GM12878 (cell line): Measurements from ENCODE around the gene CDPF1. TPM values are rescaled to one million over a fixed set of nuclear protein-coding genes. Genes with fewer than 3 reads are reported as not detected.

Experiments
- CHD4 ChIP-seq: fragments of 200-600 bp; sonication (generic); IDR thresholded peaks from 2 replicates; pipeline ENCODE4 v1.6.1; 2016; ENCODE audit warnings: mild to moderate bottlenecking
- ESRRA ChIP-seq: IDR thresholded peaks from 2 replicates; pipeline ENCODE4 v1.6.1; 2012; ENCODE audit warnings: mild to moderate bottlenecking, low read length, improper control_type of control experiment
- FOXK2 ChIP-seq: fragments of 450-650 bp; IDR thresholded peaks from 2 replicates; pipeline ENCODE4 v1.6.1; 2017; ENCODE audit warnings: mild to moderate bottlenecking, moderate library complexity
- HCFC1 ChIP-seq: fragments of 150-350 bp; IDR thresholded peaks from 2 replicates; pipeline ENCODE4 v1.6.1; 2014; ENCODE audit warnings: low read length
- JUNB ChIP-seq: IDR thresholded peaks from 2 replicates; pipeline ENCODE4 v1.6.1; 2016; ENCODE audit warnings: antibody characterized with exemption, mild to moderate bottlenecking
- KAT2A ChIP-seq: conservative IDR thresholded peaks from 2 replicates; pipeline ENCODE4 v1.6.1; 2011; ENCODE audit warnings: low read depth, low read length; ENCODE audit not compliant: control insufficient read depth
- MTA2 ChIP-seq: fragments of 450-650 bp; IDR thresholded peaks from 2 replicates; pipeline ENCODE4 v1.6.1; 2016; ENCODE audit warnings: low read depth, mild to moderate bottlenecking, moderate library complexity
- MTA3 ChIP-seq: IDR thresholded peaks from 2 replicates; pipeline ENCODE4 v1.6.1; 2012; ENCODE audit warnings: low read length, inconsistent platforms, borderline replicate concordance
- NFIC ChIP-seq: IDR thresholded peaks from 2 replicates; pipeline ENCODE4 v1.6.1; 2012; ENCODE audit warnings: low read depth, mild to moderate bottlenecking, inconsistent platforms, low read length, moderate library complexity
- NFYA ChIP-seq: IDR thresholded peaks from 2 replicates; pipeline ENCODE4 v1.6.1; 2011; ENCODE audit warnings: low read depth, mild to moderate bottlenecking, low read length, improper control_type of control experiment, borderline replicate concordance
- NR2C1 ChIP-seq: fragments of 450-650 bp; IDR thresholded peaks from 2 replicates; pipeline ENCODE4 v1.6.1; 2017; ENCODE audit warnings: antibody characterized with exemption, mild to moderate bottlenecking, moderate library complexity
- POLR2AphosphoS5 ChIP-seq: IDR thresholded peaks from 2 replicates; pipeline ENCODE4 v1.6.1; 2011; ENCODE audit warnings: mild to moderate bottlenecking, low read length, inconsistent platforms
- RAD51 ChIP-seq: fragments of 450-650 bp; IDR thresholded peaks from 2 replicates; pipeline ENCODE4 v1.6.1; 2016; ENCODE audit warnings: moderate library complexity, mild to moderate bottlenecking, inconsistent platforms
- SP1 ChIP-seq: IDR thresholded peaks from one replicate; pipeline ENCODE4 v1.6.1; 2011; ENCODE audit warnings: low read depth, low read length
- STAT1 ChIP-seq: fragments of 450-650 bp; conservative IDR thresholded peaks from 2 replicates; pipeline ENCODE4 v1.6.1; 2014; ENCODE audit warnings: antibody characterized with exemption, mild to moderate bottlenecking
- WRNIP1 ChIP-seq: IDR thresholded peaks from 2 replicates; pipeline ENCODE4 v1.6.1; 2011; ENCODE audit warnings: low read depth, low read length, improper control_type of control experiment, borderline replicate concordance
- YBX1 ChIP-seq: fragments of 450-650 bp; IDR thresholded peaks from 2 replicates; pipeline ENCODE4 v1.6.1; 2016; ENCODE audit warnings: antibody characterized with exemption
- YY1 ChIP-seq: IDR thresholded peaks from 2 replicates; pipeline ENCODE4 v1.6.1; 2011; ENCODE audit warnings: low read depth, mild to moderate bottlenecking, low read length
- ZNF207 ChIP-seq: fragments of 450-650 bp; IDR thresholded peaks from 2 replicates; pipeline ENCODE4 v1.6.1; 2014; ENCODE audit warnings: antibody characterized with exemption, mild to moderate bottlenecking, borderline replicate concordance
- ZSCAN29 ChIP-seq: fragments of 450-650 bp; IDR thresholded peaks from 2 replicates; pipeline ENCODE4 v1.6.1; 2017; ENCODE audit warnings: mild to moderate bottlenecking, moderate library complexity
- polyA plus RNA-seq, 11 experiments: library from polyadenylated mRNA; depleted of rRNA in 4 of 11; unstranded in 6 of 11; stranded (reverse) in 5 of 11; fragments of >200 nt; fragmentation: Nextera tagmentation in 4 of 11; fragmentation: Illumina TruSeq in 1 of 11; extraction: Ambion mirVana in 4 of 11; extraction: Trizol in 1 of 11; gene quantifications; 1 replicate in 1 of 11; 2 replicates in 10 of 11; pipeline versions ENCODE4 v1.2.1 to v1.2.3, GENCODE V29; 2011 to 2016; ENCODE audit warnings: inconsistent platforms in 2 of 11, missing spikeins in 2 of 11, low read depth in 1 of 11
- total RNA-seq, 4 experiments: library from RNA; depleted of rRNA in 3 of 4; stranded (reverse); fragments of >200 nt in 3 of 4; fragmentation: Illumina TruSeq in 1 of 4; extraction: Trizol in 1 of 4; gene quantifications; 2 replicates each; pipeline versions ENCODE4 v1.2.1 to v1.2.3, GENCODE V29; 2013 to 2021
- TF ChIP-seq, protein P1 (sequence below): IDR thresholded peaks from 2 replicates; pipeline ENCODE4 v1.6.1; 2012; ENCODE audit warnings: mild to moderate bottlenecking, low read depth, low read length
- TF ChIP-seq, protein P2 (sequence below): IDR thresholded peaks from 2 replicates; pipeline ENCODE4 v1.6.1; 2011; ENCODE audit warnings: borderline replicate concordance, low read depth, mild to moderate bottlenecking, moderate library complexity, low read length; ENCODE audit not compliant: insufficient read depth, poor library complexity, severe bottlenecking
- TF ChIP-seq, protein P3 (sequence below): fragments of 450-650 bp; IDR thresholded peaks from 2 replicates; pipeline ENCODE4 v1.6.1; 2017; ENCODE audit warnings: antibody characterized with exemption, mild to moderate bottlenecking, moderate library complexity
- TF ChIP-seq, protein P4 (sequence below): fragments of 450-650 bp; IDR thresholded peaks from 2 replicates; pipeline ENCODE4 v1.6.1; 2016; ENCODE audit warnings: mild to moderate bottlenecking

CDPF1 gene
- total and polyA plus RNA-seq, 10 of the 15 experiments (the other 5 are each of a cell fraction or from before 2014, with no cell fraction given): 1.0 to 22.4 (median 7.9) TPM

DNA sequence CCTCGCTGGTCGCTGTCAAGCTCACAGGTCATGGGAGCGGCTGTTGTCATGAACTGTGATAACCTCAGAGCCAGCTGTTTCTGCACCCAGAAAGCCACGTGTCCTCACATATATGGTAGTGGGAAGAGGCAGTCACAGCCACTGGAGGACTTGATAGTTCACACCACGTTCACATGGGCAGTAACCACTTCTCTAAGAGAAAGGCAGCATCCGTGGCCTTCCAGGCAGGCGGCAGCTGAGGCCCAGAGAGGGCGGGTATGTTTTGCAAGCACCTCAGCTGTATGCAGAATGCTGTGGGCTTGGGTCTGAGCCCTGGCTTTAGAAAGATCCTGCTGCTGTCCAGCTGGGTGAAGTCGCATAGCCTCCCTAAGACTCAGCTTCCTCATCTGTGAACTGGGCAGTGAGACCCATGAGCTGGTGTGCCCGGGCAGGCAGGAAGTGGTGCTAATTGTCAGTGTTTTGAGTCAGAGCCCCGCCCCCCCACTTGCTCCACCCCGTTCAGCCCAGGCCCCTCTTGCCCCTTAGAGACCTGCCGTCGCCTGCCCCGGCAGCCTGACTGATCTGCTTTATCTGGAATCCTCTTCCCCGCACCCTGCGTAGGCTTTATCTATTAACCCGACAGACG, 31.0 kb upstream of the CDPF1 start (continued):
- TF ChIP-seq YBX1 (no peak), STAT1 (no peak), FOXK2 (peak; percentile 59; the same call in 1 of the 2 replicates), NFIC (no peak), SP1 (no peak), NFYA (no peak), ESRRA (no peak), WRNIP1 (no peak), HCFC1 (no peak), CHD4 (no peak), RAD51 (peak; percentile 90), ZNF207 (no peak), MTA3 (no peak), NR2C1 (no peak), KAT2A (no peak), YY1 (no peak), POLR2AphosphoS5 (no peak), MTA2 (no peak), JUNB (no peak), ZSCAN29 (no peak)
- TF ChIP-seq, protein P1, sequence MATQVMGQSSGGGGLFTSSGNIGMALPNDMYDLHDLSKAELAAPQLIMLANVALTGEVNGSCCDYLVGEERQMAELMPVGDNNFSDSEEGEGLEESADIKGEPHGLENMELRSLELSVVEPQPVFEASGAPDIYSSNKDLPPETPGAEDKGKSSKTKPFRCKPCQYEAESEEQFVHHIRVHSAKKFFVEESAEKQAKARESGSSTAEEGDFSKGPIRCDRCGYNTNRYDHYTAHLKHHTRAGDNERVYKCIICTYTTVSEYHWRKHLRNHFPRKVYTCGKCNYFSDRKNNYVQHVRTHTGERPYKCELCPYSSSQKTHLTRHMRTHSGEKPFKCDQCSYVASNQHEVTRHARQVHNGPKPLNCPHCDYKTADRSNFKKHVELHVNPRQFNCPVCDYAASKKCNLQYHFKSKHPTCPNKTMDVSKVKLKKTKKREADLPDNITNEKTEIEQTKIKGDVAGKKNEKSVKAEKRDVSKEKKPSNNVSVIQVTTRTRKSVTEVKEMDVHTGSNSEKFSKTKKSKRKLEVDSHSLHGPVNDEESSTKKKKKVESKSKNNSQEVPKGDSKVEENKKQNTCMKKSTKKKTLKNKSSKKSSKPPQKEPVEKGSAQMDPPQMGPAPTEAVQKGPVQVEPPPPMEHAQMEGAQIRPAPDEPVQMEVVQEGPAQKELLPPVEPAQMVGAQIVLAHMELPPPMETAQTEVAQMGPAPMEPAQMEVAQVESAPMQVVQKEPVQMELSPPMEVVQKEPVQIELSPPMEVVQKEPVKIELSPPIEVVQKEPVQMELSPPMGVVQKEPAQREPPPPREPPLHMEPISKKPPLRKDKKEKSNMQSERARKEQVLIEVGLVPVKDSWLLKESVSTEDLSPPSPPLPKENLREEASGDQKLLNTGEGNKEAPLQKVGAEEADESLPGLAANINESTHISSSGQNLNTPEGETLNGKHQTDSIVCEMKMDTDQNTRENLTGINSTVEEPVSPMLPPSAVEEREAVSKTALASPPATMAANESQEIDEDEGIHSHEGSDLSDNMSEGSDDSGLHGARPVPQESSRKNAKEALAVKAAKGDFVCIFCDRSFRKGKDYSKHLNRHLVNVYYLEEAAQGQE: no peak
- TF ChIP-seq, protein P2, sequence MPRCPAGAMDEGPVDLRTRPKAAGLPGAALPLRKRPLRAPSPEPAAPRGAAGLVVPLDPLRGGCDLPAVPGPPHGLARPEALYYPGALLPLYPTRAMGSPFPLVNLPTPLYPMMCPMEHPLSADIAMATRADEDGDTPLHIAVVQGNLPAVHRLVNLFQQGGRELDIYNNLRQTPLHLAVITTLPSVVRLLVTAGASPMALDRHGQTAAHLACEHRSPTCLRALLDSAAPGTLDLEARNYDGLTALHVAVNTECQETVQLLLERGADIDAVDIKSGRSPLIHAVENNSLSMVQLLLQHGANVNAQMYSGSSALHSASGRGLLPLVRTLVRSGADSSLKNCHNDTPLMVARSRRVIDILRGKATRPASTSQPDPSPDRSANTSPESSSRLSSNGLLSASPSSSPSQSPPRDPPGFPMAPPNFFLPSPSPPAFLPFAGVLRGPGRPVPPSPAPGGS: no peak
- TF ChIP-seq, protein P3, sequence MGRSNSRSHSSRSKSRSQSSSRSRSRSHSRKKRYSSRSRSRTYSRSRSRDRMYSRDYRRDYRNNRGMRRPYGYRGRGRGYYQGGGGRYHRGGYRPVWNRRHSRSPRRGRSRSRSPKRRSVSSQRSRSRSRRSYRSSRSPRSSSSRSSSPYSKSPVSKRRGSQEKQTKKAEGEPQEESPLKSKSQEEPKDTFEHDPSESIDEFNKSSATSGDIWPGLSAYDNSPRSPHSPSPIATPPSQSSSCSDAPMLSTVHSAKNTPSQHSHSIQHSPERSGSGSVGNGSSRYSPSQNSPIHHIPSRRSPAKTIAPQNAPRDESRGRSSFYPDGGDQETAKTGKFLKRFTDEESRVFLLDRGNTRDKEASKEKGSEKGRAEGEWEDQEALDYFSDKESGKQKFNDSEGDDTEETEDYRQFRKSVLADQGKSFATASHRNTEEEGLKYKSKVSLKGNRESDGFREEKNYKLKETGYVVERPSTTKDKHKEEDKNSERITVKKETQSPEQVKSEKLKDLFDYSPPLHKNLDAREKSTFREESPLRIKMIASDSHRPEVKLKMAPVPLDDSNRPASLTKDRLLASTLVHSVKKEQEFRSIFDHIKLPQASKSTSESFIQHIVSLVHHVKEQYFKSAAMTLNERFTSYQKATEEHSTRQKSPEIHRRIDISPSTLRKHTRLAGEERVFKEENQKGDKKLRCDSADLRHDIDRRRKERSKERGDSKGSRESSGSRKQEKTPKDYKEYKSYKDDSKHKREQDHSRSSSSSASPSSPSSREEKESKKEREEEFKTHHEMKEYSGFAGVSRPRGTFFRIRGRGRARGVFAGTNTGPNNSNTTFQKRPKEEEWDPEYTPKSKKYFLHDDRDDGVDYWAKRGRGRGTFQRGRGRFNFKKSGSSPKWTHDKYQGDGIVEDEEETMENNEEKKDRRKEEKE: no peak
- TF ChIP-seq, protein P4, sequence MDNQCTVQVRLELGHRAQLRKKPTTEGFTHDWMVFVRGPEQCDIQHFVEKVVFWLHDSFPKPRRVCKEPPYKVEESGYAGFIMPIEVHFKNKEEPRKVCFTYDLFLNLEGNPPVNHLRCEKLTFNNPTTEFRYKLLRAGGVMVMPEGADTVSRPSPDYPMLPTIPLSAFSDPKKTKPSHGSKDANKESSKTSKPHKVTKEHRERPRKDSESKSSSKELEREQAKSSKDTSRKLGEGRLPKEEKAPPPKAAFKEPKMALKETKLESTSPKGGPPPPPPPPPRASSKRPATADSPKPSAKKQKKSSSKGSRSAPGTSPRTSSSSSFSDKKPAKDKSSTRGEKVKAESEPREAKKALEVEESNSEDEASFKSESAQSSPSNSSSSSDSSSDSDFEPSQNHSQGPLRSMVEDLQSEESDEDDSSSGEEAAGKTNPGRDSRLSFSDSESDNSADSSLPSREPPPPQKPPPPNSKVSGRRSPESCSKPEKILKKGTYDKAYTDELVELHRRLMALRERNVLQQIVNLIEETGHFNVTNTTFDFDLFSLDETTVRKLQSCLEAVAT: 0 out of 2 replicates have a peak, but pooled peaks have one; percentile 37
